ENCODE measurements around the gene GP1BA.

- TF ChIP-seq CTCF (IDR thresholded peaks at IDR 0.05) (no peak), EZH2 (IDR thresholded peaks at IDR 0.05; ENCODE audit: borderline replicate concordance, insufficient read depth, low read depth, low read length, poor library complexity, severe bottlenecking) (no peak)
Observed at GRCh38 chr17:4978726-4979125, 46.6 kb downstream of the GP1BA start.

Measured in B cell (primary cell).